Tibial nerve (tissue), 4 donors: Measurements from ENCODE around the gene RIN1. TPM values are rescaled to one million over a fixed set of nuclear protein-coding genes. Genes with fewer than 3 reads are reported as not detected.
A peak's percentile ranks its signal among the peaks of the same experiment; 100 is the strongest.
"Not testable (repeated sequence)": the region's sequence is repeated elsewhere in the genome, so short reads cannot be mapped to it uniquely, and the experiment has no call there.

Experiments
- DNase-seq, 2 donors: peaks; one replicate each; pipeline ENCODE4 v3.0.0-alpha.2; 2019; ENCODE audit warnings: low spot score in 2 of 2
- H3K27ac ChIP-seq, 4 donors: fragments of 200-600 bp; sonication (generic) in 3 of 4; one replicate each; pipeline ENCODE4 v1.5.1; 2017 to 2019; ENCODE audit warnings: mild to moderate bottlenecking in 1 of 4
- H3K27me3 ChIP-seq, 2 donors: fragments of 200-600 bp; sonication (generic) in 1 of 2; one replicate each; pipeline versions ENCODE4 v1.5.1 to v1.6.0; 2017 to 2019
- H3K36me3 ChIP-seq, 3 donors: fragments of 200-600 bp; sonication (generic); one replicate each; pipeline ENCODE4 v1.5.1; 2018 to 2019
- H3K4me1 ChIP-seq, 4 donors: fragments of 200-600 bp; sonication (generic) in 3 of 4; one replicate each; pipeline ENCODE4 v1.5.1; 2017 to 2019
- H3K4me3 ChIP-seq, 4 donors: fragments of 200-600 bp; sonication (generic) in 3 of 4; one replicate each; pipeline ENCODE4 v1.5.1; 2017 to 2019; ENCODE audit warnings: mild to moderate bottlenecking in 1 of 4, moderate library complexity in 1 of 4
- H3K9me3 ChIP-seq, 4 donors: fragments of 200-600 bp; sonication (generic) in 3 of 4; one replicate each; pipeline ENCODE4 v1.5.1; 2017 to 2019
- EP300 ChIP-seq, 2 donors: sonication (generic); formaldehyde crosslinking; IDR thresholded peaks; one replicate each; pipeline ENCODE4 v1.6.1; 2017; ENCODE audit warnings: antibody characterized with exemption in 2 of 2, mild to moderate bottlenecking in 1 of 2
- POLR2A ChIP-seq, 2 donors: fragments of 450-650 bp; IDR thresholded peaks; one replicate each; pipeline ENCODE4 v1.6.1; 2017; ENCODE audit warnings: antibody characterized with exemption in 2 of 2, mild to moderate bottlenecking in 2 of 2, moderate library complexity in 2 of 2
- WGBS, 2 donors: methylation state at CpG; one replicate each; pipeline ENCODE4 v1.1.5; 2018; 5-methylcytosine and 5-hydroxymethylcytosine counted together
- total RNA-seq, 4 donors: library from RNA; depleted of rRNA; stranded (reverse); fragments of >200 nt; gene quantifications; one replicate each; pipeline ENCODE4 v1.1.0, GENCODE V29; 2016
- TF ChIP-seq, protein P1 (sequence below), 5 experiments: fragments of 200-600 bp in 3 of 5; fragments of 450-650 bp in 2 of 5; sonication (generic) in 3 of 5; IDR thresholded peaks; one replicate each; pipeline ENCODE4 v1.5.1; 2016 to 2019; ENCODE audit warnings: antibody characterized with exemption in 5 of 5, mild to moderate bottlenecking in 3 of 5, moderate library complexity in 2 of 5

The RIN1 gene
- total RNA-seq, 4 donors from 2014 or later: 2.4 to 14.1 (median 4.1) TPM

DNA sequence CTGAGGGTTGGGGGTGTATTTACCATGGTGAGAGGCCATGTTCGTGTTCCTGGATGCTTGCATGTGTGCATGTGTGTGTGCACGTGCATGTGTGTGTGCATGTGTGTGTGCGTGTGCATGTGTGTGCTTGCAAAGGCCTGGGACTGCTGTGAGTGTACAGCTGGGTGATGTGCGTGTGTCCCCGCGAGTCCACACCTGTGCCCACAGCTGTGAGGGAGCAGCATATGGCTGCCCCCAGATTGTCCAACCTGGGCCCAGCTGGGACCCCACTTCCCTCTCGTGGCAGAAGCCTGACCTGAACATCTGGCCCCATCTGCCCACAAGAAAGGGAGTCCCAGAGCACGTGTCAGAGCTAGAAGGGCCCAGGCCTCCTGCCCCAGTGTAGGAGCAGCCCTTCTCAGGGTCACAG is 11.0 kb downstream of the RIN1 start:
- 85 to 87% methylated on average over 5 to 6 of the region's 8 CpGs for WGBS, 2 donors
- Histone ChIP-seq H3K4me1 (peaks cover 0 to 76% (median 34%) of the 10 kb centered on the region in 4 donors), H3K36me3 (no peaks in the 10 kb centered on the region), H3K9me3 (no peaks in the 10 kb centered on the region), H3K27ac (peak overlapping the region in 2 of 4 donors; percentile 72 to 74), H3K4me3 (no peak overlapping the region), H3K27me3 (no peaks in the 10 kb centered on the region)
- no peak for TF ChIP-seq EP300 (IDR thresholded peaks at IDR 0.05)
- TF ChIP-seq, protein P1, sequence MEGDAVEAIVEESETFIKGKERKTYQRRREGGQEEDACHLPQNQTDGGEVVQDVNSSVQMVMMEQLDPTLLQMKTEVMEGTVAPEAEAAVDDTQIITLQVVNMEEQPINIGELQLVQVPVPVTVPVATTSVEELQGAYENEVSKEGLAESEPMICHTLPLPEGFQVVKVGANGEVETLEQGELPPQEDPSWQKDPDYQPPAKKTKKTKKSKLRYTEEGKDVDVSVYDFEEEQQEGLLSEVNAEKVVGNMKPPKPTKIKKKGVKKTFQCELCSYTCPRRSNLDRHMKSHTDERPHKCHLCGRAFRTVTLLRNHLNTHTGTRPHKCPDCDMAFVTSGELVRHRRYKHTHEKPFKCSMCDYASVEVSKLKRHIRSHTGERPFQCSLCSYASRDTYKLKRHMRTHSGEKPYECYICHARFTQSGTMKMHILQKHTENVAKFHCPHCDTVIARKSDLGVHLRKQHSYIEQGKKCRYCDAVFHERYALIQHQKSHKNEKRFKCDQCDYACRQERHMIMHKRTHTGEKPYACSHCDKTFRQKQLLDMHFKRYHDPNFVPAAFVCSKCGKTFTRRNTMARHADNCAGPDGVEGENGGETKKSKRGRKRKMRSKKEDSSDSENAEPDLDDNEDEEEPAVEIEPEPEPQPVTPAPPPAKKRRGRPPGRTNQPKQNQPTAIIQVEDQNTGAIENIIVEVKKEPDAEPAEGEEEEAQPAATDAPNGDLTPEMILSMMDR (IDR thresholded peaks at IDR 0.05): no peak
- TF ChIP-seq POLR2A (IDR thresholded peaks at IDR 0.05): no peak
- DNase-seq: no peak

GRCh38 chr11:66324664-66325063 is 11.6 kb downstream of the RIN1 start:
- WGBS, 2 donors: 48 to 58% methylated on average over 10 of the region's 10 CpGs
- Histone ChIP-seq H3K4me1 (peaks cover 0 to 76% (median 34%) of the 10 kb centered on the region in 4 donors), H3K9me3 (no peaks in the 10 kb centered on the region), H3K27me3 (no peaks in the 10 kb centered on the region), H3K4me3 (no peak overlapping the region), H3K36me3 (no peaks in the 10 kb centered on the region), H3K27ac (peak overlapping the region in 2 of 4 donors; percentile 3 to 52)
- DNase-seq: no peak
- no peak for TF ChIP-seq EP300 (IDR thresholded peaks at IDR 0.05)
- TF ChIP-seq POLR2A (IDR thresholded peaks at IDR 0.05): no peak
- TF ChIP-seq, protein P1 (IDR thresholded peaks at IDR 0.05): no peak

DNA sequence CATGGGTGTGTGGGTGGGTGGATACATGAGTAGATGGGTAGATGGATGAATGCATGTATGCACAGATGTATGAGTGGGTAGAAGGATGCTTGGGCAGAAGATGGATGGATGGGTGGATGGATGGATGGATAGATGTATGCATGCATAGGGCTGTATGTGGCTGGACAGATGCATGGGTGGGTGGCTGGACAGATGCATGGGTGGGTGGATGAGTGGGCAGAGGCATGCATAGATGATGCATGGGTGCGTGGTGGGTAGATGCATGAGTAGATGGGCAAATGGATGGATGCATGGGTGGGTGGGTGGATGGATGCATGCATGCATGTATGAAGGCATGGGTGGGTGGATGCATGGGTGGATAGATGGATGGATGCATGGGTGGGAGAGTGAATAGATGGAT is 12.6 kb downstream of the RIN1 start:
- TF ChIP-seq EP300 (IDR thresholded peaks at IDR 0.05) (no peak), POLR2A (IDR thresholded peaks at IDR 0.05) (no peak)
- TF ChIP-seq, protein P1 (IDR thresholded peaks at IDR 0.05): no peak
- H3K36me3 ChIP-seq: no peaks in the 10 kb centered on the region
- 92 to 96% methylated on average over 1 of the region's 1 CpG for WGBS, 2 donors
- H3K4me3 ChIP-seq: no peak overlapping the region
- DNase-seq: no peak
- no peaks in the 10 kb centered on the region for H3K27me3 ChIP-seq
- H3K9me3 ChIP-seq: no peaks in the 10 kb centered on the region
- H3K27ac ChIP-seq: no peak overlapping the region
- peaks cover 0 to 73% (median 35%) of the 10 kb centered on the region in 4 donors for H3K4me1 ChIP-seq

DNA sequence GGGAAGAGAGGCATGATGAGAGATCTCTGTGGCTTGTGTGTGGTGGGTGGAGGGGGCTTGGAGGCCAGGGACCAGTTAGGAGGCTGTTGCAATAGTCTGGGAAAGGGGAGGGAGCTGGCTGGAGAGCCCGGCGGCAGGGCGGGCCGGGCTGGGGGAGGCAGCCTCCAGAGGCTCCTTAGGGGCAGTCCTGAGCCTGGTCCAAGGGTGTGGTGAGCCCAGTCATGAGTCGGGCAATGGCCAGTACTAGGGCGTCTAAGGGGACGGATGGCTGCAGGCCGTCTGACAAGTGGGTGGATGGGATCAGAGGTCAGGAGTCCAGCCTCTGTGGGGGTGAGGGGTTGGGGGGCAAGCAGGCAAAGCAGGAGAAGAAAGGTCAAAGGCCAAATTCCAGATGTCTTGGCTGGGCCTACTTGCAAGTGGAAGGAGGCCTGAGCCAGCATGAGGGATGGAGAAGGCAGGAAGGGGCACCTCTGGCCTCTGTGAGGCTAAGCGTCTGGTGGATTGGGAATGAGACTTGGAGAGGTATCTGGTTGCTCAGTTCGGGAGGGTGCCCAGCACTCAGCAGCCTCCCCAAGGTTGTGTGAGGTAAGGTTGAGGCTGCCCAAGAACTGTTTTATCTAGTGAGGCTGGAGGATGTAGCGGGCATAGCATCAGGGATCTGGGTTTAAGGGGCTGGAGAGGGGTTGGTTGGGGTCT is 13.4 kb downstream of the RIN1 start:
- TF ChIP-seq EP300 (IDR thresholded peaks at IDR 0.05) (peak in 1 of 2 donors; percentile 18), POLR2A (IDR thresholded peaks at IDR 0.05) (no peak)
- Histone ChIP-seq H3K36me3 (no peaks in the 10 kb centered on the region), H3K4me3 (no peak overlapping the region), H3K9me3 (no peaks in the 10 kb centered on the region), H3K27ac (peak overlapping the region in 2 of 4 donors; percentile 51 to 63), H3K4me1 (peaks cover 0 to 73% (median 35%) of the 10 kb centered on the region in 4 donors), H3K27me3 (no peaks in the 10 kb centered on the region)
- 31 to 43% methylated on average over 10 to 11 of the region's 11 CpGs for WGBS, 2 donors
- peak; percentile 45 to 59 for DNase-seq

DNA sequence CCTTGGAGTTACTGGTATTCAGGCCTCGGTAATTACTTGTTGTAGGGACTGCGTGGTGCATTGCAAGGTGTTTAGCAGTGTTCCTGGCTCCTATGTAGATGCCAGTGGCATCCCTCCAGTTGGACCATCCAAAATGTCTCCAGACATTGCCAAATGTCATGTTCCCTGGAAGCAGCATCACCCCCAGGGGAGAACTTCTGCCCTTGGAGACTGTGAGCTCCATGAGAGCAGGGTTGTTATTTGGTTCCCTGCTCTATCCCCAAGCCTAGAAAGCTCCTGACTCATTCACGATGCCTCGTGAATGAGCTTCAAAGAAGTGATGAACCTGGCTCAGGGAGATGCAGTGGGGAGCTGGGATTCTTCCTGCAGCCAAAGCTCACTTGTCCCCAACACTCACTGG is 14.6 kb downstream of the RIN1 start:
- H3K27me3 ChIP-seq: no peaks in the 10 kb centered on the region
- 71 to 75% methylated on average over 4 of the region's 4 CpGs for WGBS, 2 donors
- H3K9me3 ChIP-seq: no peaks in the 10 kb centered on the region
- TF ChIP-seq EP300 (IDR thresholded peaks at IDR 0.05) (peak in 1 of 2 donors; percentile 28), POLR2A (IDR thresholded peaks at IDR 0.05) (no peak)
- DNase-seq: no peak
- no peaks in the 10 kb centered on the region for H3K36me3 ChIP-seq
- peaks cover 0 to 73% (median 36%) of the 10 kb centered on the region in 4 donors for H3K4me1 ChIP-seq
- peak overlapping the region in 2 of 4 donors; percentile 51 to 63 for H3K27ac ChIP-seq
- H3K4me3 ChIP-seq: no peak overlapping the region

DNA sequence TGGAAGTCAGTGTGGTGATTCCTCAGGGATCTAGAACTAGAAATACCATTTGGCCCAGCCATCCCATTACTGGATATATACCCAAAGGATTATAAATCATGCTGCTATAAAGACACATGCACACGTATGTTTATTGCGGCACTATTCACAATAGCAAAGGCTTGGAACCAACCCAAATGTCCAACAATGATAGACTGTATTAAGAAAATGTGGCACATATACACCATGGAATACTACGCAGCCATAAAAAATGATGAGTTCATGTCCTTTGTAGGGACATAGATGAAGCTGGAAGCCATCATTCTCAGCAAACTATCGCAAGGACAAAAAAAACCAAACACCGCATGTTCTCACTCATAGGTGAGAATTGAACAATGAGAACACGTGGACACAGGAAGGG is 15.5 kb downstream of the RIN1 start:
- not testable (repeated sequence) for H3K4me3 ChIP-seq, H3K27ac ChIP-seq, DNase-seq, H3K27me3 ChIP-seq, H3K36me3 ChIP-seq, H3K9me3 ChIP-seq
- 90 to 94% methylated on average over 6 of the region's 6 CpGs for WGBS, 2 donors
- H3K4me1 ChIP-seq: peaks cover 0 to 73% (median 32%) of the 10 kb centered on the region in 4 donors

DNA sequence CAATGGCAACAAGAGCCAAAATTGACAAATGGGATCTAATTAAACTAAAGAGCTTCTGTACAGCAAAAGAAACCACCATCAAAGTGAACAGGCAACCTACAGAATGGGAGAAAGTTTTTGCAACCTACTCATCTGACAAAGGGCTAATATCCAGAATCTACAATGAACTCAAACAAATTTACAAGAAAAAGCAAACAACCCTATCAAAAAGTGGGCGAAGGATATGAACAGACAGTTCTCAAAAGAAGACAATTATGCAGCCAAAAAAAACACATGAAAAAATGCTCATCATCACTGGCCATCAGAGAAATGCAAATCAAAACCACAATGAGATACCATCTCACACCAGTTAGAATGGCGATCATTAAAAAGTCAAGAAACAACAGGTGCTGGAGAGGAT is 15.9 kb downstream of the RIN1 start:
- 96 to 97% methylated on average over 2 of the region's 2 CpGs for WGBS, 2 donors
- not testable (repeated sequence) for H3K9me3 ChIP-seq, H3K4me3 ChIP-seq, H3K27me3 ChIP-seq, H3K36me3 ChIP-seq, H3K27ac ChIP-seq, DNase-seq
- peaks cover 0 to 74% (median 30%) of the 10 kb centered on the region in 4 donors for H3K4me1 ChIP-seq
